Nephron progenitor cell (in vitro differentiated cells): ENCODE results near the gene DMGDH.

ENCODE experiments used
- DNase-seq: peaks from one replicate; pipeline ENCODE4 v3.0.0; 2021
- H3K27ac Mint-ChIP-seq: 2 replicates; pipeline ENCODE4 v1.8.0; 2021; ENCODE audit warnings: mild to moderate bottlenecking, moderate library complexity, mixed read lengths
- H3K27me3 Mint-ChIP-seq: 2 replicates; pipeline ENCODE4 v1.8.0; 2021; ENCODE audit warnings: mild to moderate bottlenecking, low read depth, mixed read lengths; ENCODE audit not compliant: poor library complexity
- H3K36me3 Mint-ChIP-seq: 2 replicates; pipeline ENCODE4 v1.8.0; 2021; ENCODE audit warnings: low read depth, mixed read lengths
- H3K4me1 Mint-ChIP-seq: 2 replicates; pipeline ENCODE4 v1.8.0; 2021; ENCODE audit warnings: mixed read lengths
- H3K4me3 Mint-ChIP-seq: 2 replicates; pipeline ENCODE4 v1.8.0; 2021; ENCODE audit warnings: mild to moderate bottlenecking, moderate library complexity, mixed read lengths
- H3K9me3 Mint-ChIP-seq: 2 replicates; pipeline ENCODE4 v1.8.0; 2021; ENCODE audit warnings: mild to moderate bottlenecking, moderate library complexity, mixed read lengths
- CTCF ChIP-seq: fragments of 200-600 bp; sonication (generic); IDR thresholded peaks from 2 replicates; pipeline ENCODE4 v1.5.0; 2021; ENCODE audit warnings: antibody characterized with exemption

DMGDH gene

GRCh38 chr5:79108792-79109191 lies 39.3 kb upstream of the DMGDH start:
- Mint-ChIP-seq H3K27me3 (peaks cover 60% of the 10 kb centered on the region), H3K4me1 (peaks cover 6% of the 10 kb centered on the region), H3K36me3 (no peaks in the 10 kb centered on the region), H3K9me3 (no peaks in the 10 kb centered on the region), H3K4me3 (no peak overlapping the region), H3K27ac (no peak overlapping the region)
- TF ChIP-seq CTCF, result no peak
- no peak for DNase-seq

- no peaks in the 10 kb centered on the region for H3K36me3 Mint-ChIP-seq
- peaks cover 56% of the 10 kb centered on the region for H3K27me3 Mint-ChIP-seq
- H3K27ac Mint-ChIP-seq, result no peak overlapping the region
- H3K4me1 Mint-ChIP-seq, result peaks cover 6% of the 10 kb centered on the region
- H3K4me3 Mint-ChIP-seq, result no peak overlapping the region
- no peak for DNase-seq
- TF ChIP-seq CTCF, result no peak
- H3K9me3 Mint-ChIP-seq, result no peaks in the 10 kb centered on the region
These were observed 38.6 kb upstream of the DMGDH start for GRCh38 chr5:79108086-79108485.

- no peak for TF ChIP-seq CTCF
- Mint-ChIP-seq H3K9me3 (peaks cover under 1% of the 10 kb centered on the region), H3K36me3 (no peaks in the 10 kb centered on the region), H3K27ac (no peak overlapping the region), H3K27me3 (peaks cover 47% of the 10 kb centered on the region), H3K4me3 (no peak overlapping the region), H3K4me1 (peaks cover 4% of the 10 kb centered on the region)
- DNase-seq, result no peak
These were observed 37.7 kb upstream of the DMGDH start for GRCh38 chr5:79107020-79107796.

GRCh38 chr5:79105868-79106267 lies 36.4 kb upstream of the DMGDH start:
- Mint-ChIP-seq H3K36me3 (peaks cover 5% of the 10 kb centered on the region), H3K27me3 (peaks cover 33% of the 10 kb centered on the region), H3K27ac (no peak overlapping the region), H3K4me1 (no peaks in the 10 kb centered on the region), H3K9me3 (peaks cover 11% of the 10 kb centered on the region), H3K4me3 (no peak overlapping the region)
- TF ChIP-seq CTCF, result no peak
- no peak for DNase-seq

GRCh38 chr5:79093762-79094161 lies 24.3 kb upstream of the DMGDH start:
- DNase-seq, result no peak
- H3K4me1 Mint-ChIP-seq, result no peaks in the 10 kb centered on the region
- no peak overlapping the region for H3K27ac Mint-ChIP-seq
- peaks cover 5% of the 10 kb centered on the region for H3K9me3 Mint-ChIP-seq
- no peak for TF ChIP-seq CTCF
- H3K27me3 Mint-ChIP-seq, result peaks cover 14% of the 10 kb centered on the region
- H3K36me3 Mint-ChIP-seq, result no peaks in the 10 kb centered on the region
- H3K4me3 Mint-ChIP-seq, result no peak overlapping the region

- H3K36me3 Mint-ChIP-seq, result no peaks in the 10 kb centered on the region
- H3K9me3 Mint-ChIP-seq, result peaks cover 5% of the 10 kb centered on the region
- H3K4me1 Mint-ChIP-seq, result no peaks in the 10 kb centered on the region
- peaks cover 14% of the 10 kb centered on the region for H3K27me3 Mint-ChIP-seq
- no peak overlapping the region for H3K27ac Mint-ChIP-seq
- no peak overlapping the region for H3K4me3 Mint-ChIP-seq
- no peak for TF ChIP-seq CTCF
- no peak for DNase-seq
These were observed 21.6 kb upstream of the DMGDH start for GRCh38 chr5:79091064-79091463.
